SK-N-MC (cell line): ENCODE results near the gene SPATA1.

Experiments
- EZH2 ChIP-seq: fragments of 200-600 bp; sonication (generic); IDR thresholded peaks from one replicate; pipeline ENCODE4 v1.6.1; 2017; ENCODE audit warnings: antibody characterized with exemption
- FOXP2 ChIP-seq: optimal IDR thresholded peaks from 2 replicates; pipeline ENCODE3; 2011; ENCODE audit warnings: mild to moderate bottlenecking, moderate library complexity; ENCODE audit not compliant: insufficient read depth; ENCODE audit errors: extremely low read length, control extremely low read depth
- POLR2AphosphoS5 ChIP-seq: IDR thresholded peaks from 2 replicates; pipeline ENCODE4 v1.6.1; 2012; ENCODE audit warnings: mild to moderate bottlenecking, low read depth, low read length, borderline replicate concordance

DNA sequence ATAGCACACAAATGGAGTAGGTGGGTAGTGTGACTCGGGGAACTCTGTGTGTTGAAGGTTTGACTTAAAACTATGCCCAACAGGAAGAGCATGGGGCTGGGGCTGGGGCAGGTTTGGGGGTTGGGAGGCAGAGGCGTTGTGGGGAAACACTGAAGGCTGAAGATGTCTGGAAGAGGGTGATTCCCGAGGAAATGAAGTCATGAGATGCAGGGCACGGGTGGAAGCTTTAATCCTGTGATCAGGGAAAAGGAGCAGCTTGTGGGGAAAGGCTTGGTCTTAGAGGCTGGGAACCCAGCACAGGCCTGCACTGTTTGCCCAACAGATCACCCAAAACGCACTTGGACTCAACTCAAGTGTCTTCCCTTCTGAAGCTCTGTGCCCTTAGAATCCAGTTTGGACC lies 94.6 kb downstream of the SPATA1 start:
- TF ChIP-seq POLR2AphosphoS5 (no peak), EZH2 (no peak), FOXP2 (no peak)
